Stomach (tissue), 9 donors: ENCODE data around the gene PKNOX2. TPM values are rescaled to one million over a fixed set of nuclear protein-coding genes. Genes with fewer than 3 reads are reported as not detected.
A peak's percentile ranks its signal among the peaks of the same experiment; 100 is the strongest.

Experiments used
- DNase-seq, 2 donors: peaks; one replicate each; pipeline versions ENCODE4 v3.0.0 to v3.0.0-alpha.2; 2013 to 2019
- H3K27ac ChIP-seq, 5 donors: fragments of 200-600 bp in 4 of 5; sonication (generic) in 4 of 5; one replicate each; pipeline ENCODE4 v1.5.1; 2013 to 2019; ENCODE audit warnings: mild to moderate bottlenecking in 1 of 5, moderate library complexity in 1 of 5
- H3K27me3 ChIP-seq, 3 donors: fragments of 200-600 bp; sonication (generic); one replicate each; pipeline ENCODE4 v1.5.1; 2017 to 2019; ENCODE audit warnings: mixed run types in 1 of 3
- H3K36me3 ChIP-seq, 4 donors: fragments of 200-600 bp; sonication (generic); 1 replicate in 3 of 4; 2 replicates in 1 of 4; pipeline ENCODE4 v1.5.1; 2016 to 2019
- H3K4me1 ChIP-seq, 4 donors: fragments of 200-600 bp; sonication (generic); one replicate each; pipeline ENCODE4 v1.5.1; 2016 to 2019
- H3K4me3 ChIP-seq, 4 donors: fragments of 200-600 bp; sonication (generic) in 3 of 4; one replicate each; pipeline ENCODE4 v1.5.1; 2016 to 2019; ENCODE audit warnings: mild to moderate bottlenecking in 1 of 4
- H3K9me3 ChIP-seq, 4 donors: fragments of 200-600 bp; sonication (generic); one replicate each; pipeline ENCODE4 v1.5.1; 2016 to 2019
- CTCF ChIP-seq, 7 experiments: fragments of 450-650 bp in 4 of 7; fragments of 200-600 bp in 3 of 7; sonication (generic) in 3 of 7; IDR thresholded peaks; one replicate each; pipeline ENCODE4 v1.5.1; 2016 to 2019; ENCODE audit warnings: antibody characterized with exemption in 7 of 7, control low read depth in 2 of 7, mild to moderate bottlenecking in 1 of 7
- EP300 ChIP-seq: sonication (generic); formaldehyde crosslinking; IDR thresholded peaks from one replicate; pipeline ENCODE4 v1.6.1; 2017; ENCODE audit warnings: antibody characterized with exemption
- POLR2A ChIP-seq, 4 donors: fragments of 450-650 bp; IDR thresholded peaks; one replicate each; pipeline ENCODE4 v1.6.1; 2016; ENCODE audit warnings: antibody characterized with exemption in 4 of 4, control low read depth in 2 of 4, mild to moderate bottlenecking in 1 of 4, moderate library complexity in 1 of 4
- POLR2AphosphoS5 ChIP-seq, 3 donors: sonication (generic); formaldehyde crosslinking; IDR thresholded peaks; one replicate each; pipeline ENCODE4 v1.6.1; 2016; ENCODE audit warnings: antibody characterized with exemption in 3 of 3
- WGBS, 5 donors: extraction: QIAGEN DNeasy Blood & Tissue Kit in 3 of 5; methylation state at CpG; one replicate each; pipeline versions ENCODE4 v1.1.5 to v1.1.7; 2013 to 2018; 5-methylcytosine and 5-hydroxymethylcytosine counted together
- intact Hi-C: fragments of 100-400 bp; cut with DNase I; formaldehyde crosslinking; loops from one replicate; pipeline ENCODE4 v1.15.1; 2023; ENCODE audit warnings: low total_unique reads
- polyA plus RNA-seq, 3 donors: library from polyadenylated mRNA; stranded (reverse); fragments of 200-250 nt; gene quantifications; one replicate each; pipeline ENCODE4 v1.2.3, GENCODE V29; 2013
- total RNA-seq, 5 donors: library from RNA; depleted of rRNA; stranded (reverse); fragments of >200 nt; gene quantifications; one replicate each; pipeline versions ENCODE4 v1.1.0 to v1.2.3, GENCODE V29; 2014 to 2016
- donor health status: healthy with polysubstance abuse.
- donor health status: Bipolar disorder and iron deficiency.
- donor health status: healthy.

Gene PKNOX2
- total and polyA plus RNA-seq, 8 donors = 0.83 to 4.9 (median 2.3) TPM; not detected in 1

- H3K4me1 ChIP-seq = peaks cover 7 to 20% (median 14%) of the 10 kb centered on the region in 4 donors
- H3K9me3 ChIP-seq = no peaks in the 10 kb centered on the region
- no peak overlapping the region for H3K27ac ChIP-seq
- H3K4me3 ChIP-seq = no peak overlapping the region
- intact Hi-C loops = no loop called here
- peaks cover 0 to 33% (median 14%) of the 10 kb centered on the region in 4 donors for H3K36me3 ChIP-seq
- WGBS, 5 donors = 76 to 88% (median 84%) methylated on average over 2 of the region's 2 CpGs
- no peak for DNase-seq
- H3K27me3 ChIP-seq = no peaks in the 10 kb centered on the region
- no peak for TF ChIP-seq CTCF (IDR thresholded peaks at IDR 0.05)
- no peak for TF ChIP-seq POLR2A (IDR thresholded peaks at IDR 0.05)
- no peak for TF ChIP-seq POLR2AphosphoS5 (IDR thresholded peaks at IDR 0.05)
- no peak for TF ChIP-seq EP300
Measured at GRCh38 chr11:125449565-125449964, 285.0 kb downstream of the PKNOX2 start.

GRCh38 chr11:125451400-125452124, 287.0 kb downstream of the PKNOX2 start:
- H3K4me1 ChIP-seq = peaks cover 7 to 20% (median 14%) of the 10 kb centered on the region in 4 donors
- no peaks in the 10 kb centered on the region for H3K27me3 ChIP-seq
- peak overlapping the region in 4 of 5 donors; percentile 27 to 58 (median 45) for H3K27ac ChIP-seq
- intact Hi-C loops = no loop called here
- peaks cover 0 to 31% (median 5%) of the 10 kb centered on the region in 4 donors for H3K36me3 ChIP-seq
- 20 to 23% (median 21%) methylated on average over 10 of the region's 10 CpGs for WGBS, 5 donors
- H3K9me3 ChIP-seq = no peaks in the 10 kb centered on the region
- no peak overlapping the region for H3K4me3 ChIP-seq
- peak; percentile 43 to 86 for DNase-seq
- TF ChIP-seq POLR2A (IDR thresholded peaks at IDR 0.05) (no peak), POLR2AphosphoS5 (IDR thresholded peaks at IDR 0.05) (no peak), EP300 (no peak), CTCF (IDR thresholded peaks at IDR 0.05) (no peak)

GRCh38 chr11:125452125-125452470, 287.5 kb downstream of the PKNOX2 start:
- H3K36me3 ChIP-seq = peaks cover 0 to 31% (median 5%) of the 10 kb centered on the region in 4 donors
- no peak for DNase-seq
- H3K27ac ChIP-seq = peak overlapping the region in 4 of 5 donors; percentile 27 to 58 (median 45)
- TF ChIP-seq POLR2AphosphoS5 (IDR thresholded peaks at IDR 0.05) (no peak), CTCF (IDR thresholded peaks at IDR 0.05) (no peak), EP300 (no peak), POLR2A (IDR thresholded peaks at IDR 0.05) (no peak)
- no peaks in the 10 kb centered on the region for H3K9me3 ChIP-seq
- intact Hi-C loops = no loop called here
- 88 to 92% (median 90%) methylated on average over 7 of the region's 7 CpGs for WGBS, 5 donors
- H3K4me3 ChIP-seq = no peak overlapping the region
- no peaks in the 10 kb centered on the region for H3K27me3 ChIP-seq
- H3K4me1 ChIP-seq = peaks cover 7 to 20% (median 14%) of the 10 kb centered on the region in 4 donors

- H3K9me3 ChIP-seq = no peaks in the 10 kb centered on the region
- intact Hi-C loops = no loop called here
- H3K27me3 ChIP-seq = no peaks in the 10 kb centered on the region
- DNase-seq = no peak
- TF ChIP-seq POLR2A (IDR thresholded peaks at IDR 0.05) = no peak
- TF ChIP-seq CTCF (IDR thresholded peaks at IDR 0.05) = no peak
- TF ChIP-seq EP300 = no peak
- no peak for TF ChIP-seq POLR2AphosphoS5 (IDR thresholded peaks at IDR 0.05)
- H3K4me3 ChIP-seq = no peak overlapping the region
- H3K27ac ChIP-seq = no peak overlapping the region
- peaks cover 7 to 25% (median 15%) of the 10 kb centered on the region in 4 donors for H3K4me1 ChIP-seq
- WGBS, 5 donors = 88 to 97% (median 93%) methylated on average over 6 of the region's 6 CpGs
- peaks cover 0 to 21% (median 2%) of the 10 kb centered on the region in 4 donors for H3K36me3 ChIP-seq
Measured at GRCh38 chr11:125454047-125454446, 289.5 kb downstream of the PKNOX2 start.
